Keratinocyte (primary cell): ENCODE measurements around the gene FZD4.

Experiments used
- CTCF ChIP-seq, 3 experiments: IDR thresholded peaks in 1 of 3; conservative IDR thresholded peaks in 1 of 3; optimal IDR thresholded peaks in 1 of 3; 2 replicates in 2 of 3; 3 replicates in 1 of 3; pipeline versions ENCODE3 to v1.5.1; 2011; ENCODE audit warnings: low read length in 3 of 3, mild to moderate bottlenecking in 3 of 3, moderate library complexity in 2 of 3, control low read depth in 1 of 3, inconsistent platforms in 1 of 3; ENCODE audit not compliant: insufficient read depth in 2 of 3; ENCODE audit errors: extremely low read depth in 1 of 3
- EZH2 ChIP-seq: IDR thresholded peaks from one replicate; pipeline ENCODE4 v1.6.1; 2012; ENCODE audit warnings: inconsistent platforms, mild to moderate bottlenecking, low read length, moderate library complexity

- TF ChIP-seq CTCF (optimal IDR thresholded peaks at IDR 0.05 in 1 of 3, IDR thresholded peaks at IDR 0.05 in 1 of 3, conservative IDR thresholded peaks at IDR 0.05 in 1 of 3; ENCODE audit: extremely low read depth in 1 of 3, insufficient read depth in 2 of 3, low read length in 3 of 3) (no peak), EZH2 (no peak)
Observed at GRCh38 chr11:86918973-86919372, 36.2 kb downstream of the FZD4 start.
